Measurements from ENCODE around the gene ULK2.

DNA sequence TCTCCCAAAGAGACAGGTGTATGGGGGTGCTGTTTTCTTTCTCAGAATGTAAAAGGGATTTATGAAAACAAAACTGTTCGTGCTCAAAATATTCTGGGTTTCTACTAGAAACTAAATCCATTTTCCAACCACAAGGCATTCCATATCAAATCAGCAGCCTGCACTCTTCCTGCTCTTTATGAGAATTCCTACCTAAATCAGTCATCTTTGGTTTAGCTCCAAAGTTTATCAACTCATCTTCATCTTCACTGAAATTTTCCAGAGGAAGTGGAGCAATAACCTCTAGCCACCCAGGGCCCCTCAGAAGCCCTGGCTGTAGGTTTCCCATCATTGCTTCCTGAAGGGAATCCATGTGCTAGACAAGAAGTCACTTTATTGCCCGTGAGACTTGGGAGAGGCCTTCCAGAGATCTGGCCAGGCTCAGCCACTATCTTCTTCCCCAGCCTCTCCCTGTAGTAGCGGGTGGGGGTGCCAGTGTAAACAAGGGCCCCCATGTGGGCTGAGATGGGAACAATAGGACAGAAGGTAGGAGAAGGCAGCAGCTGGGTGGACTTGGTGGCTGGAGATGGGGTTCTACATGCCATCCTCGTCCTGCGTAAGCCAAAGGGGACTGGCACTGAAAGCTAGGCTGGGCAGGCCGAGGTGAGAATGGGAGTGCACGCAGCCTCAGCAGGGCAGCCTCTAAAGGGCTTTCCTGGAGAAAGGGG is 97.6 kb downstream of the ULK2 start:
- TF ChIP-seq, protein P1, sequence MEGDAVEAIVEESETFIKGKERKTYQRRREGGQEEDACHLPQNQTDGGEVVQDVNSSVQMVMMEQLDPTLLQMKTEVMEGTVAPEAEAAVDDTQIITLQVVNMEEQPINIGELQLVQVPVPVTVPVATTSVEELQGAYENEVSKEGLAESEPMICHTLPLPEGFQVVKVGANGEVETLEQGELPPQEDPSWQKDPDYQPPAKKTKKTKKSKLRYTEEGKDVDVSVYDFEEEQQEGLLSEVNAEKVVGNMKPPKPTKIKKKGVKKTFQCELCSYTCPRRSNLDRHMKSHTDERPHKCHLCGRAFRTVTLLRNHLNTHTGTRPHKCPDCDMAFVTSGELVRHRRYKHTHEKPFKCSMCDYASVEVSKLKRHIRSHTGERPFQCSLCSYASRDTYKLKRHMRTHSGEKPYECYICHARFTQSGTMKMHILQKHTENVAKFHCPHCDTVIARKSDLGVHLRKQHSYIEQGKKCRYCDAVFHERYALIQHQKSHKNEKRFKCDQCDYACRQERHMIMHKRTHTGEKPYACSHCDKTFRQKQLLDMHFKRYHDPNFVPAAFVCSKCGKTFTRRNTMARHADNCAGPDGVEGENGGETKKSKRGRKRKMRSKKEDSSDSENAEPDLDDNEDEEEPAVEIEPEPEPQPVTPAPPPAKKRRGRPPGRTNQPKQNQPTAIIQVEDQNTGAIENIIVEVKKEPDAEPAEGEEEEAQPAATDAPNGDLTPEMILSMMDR (IDR thresholded peaks at IDR 0.05): no peak
- TF ChIP-seq EP300 (IDR thresholded peaks at IDR 0.05): no peak
- no peak for TF ChIP-seq POLR2A (IDR thresholded peaks at IDR 0.05)
